Endothelial cell of umbilical vein (primary cell): ENCODE data around the gene BCAR1. TPM values are rescaled to one million over a fixed set of nuclear protein-coding genes. Genes with fewer than 3 reads are reported as not detected.

Source experiments
- BruUV-seq: library from RNA; stranded (reverse); fragments of 400-500 nt; replicated peaks from 2 replicates; lab custom pipeline; 2021; lab: Mats Ljungman, UMichigan
- CTCF ChIA-PET: fragments of 300-600, 350-600 bp; sonication (Branson Sonifier 250); formaldehyde crosslinking; loops from one replicate; lab custom pipeline; 2021; ENCODE audit warnings: antibody characterized with exemption, inconsistent platforms; lab: Charles Lee
- POLR2A ChIA-PET: fragments of 300-600, 350-600 bp; sonication (Branson Sonifier 250); formaldehyde crosslinking; loops from one replicate; lab custom pipeline; 2021; ENCODE audit warnings: antibody characterized with exemption, inconsistent platforms; lab: Charles Lee
- DNase-seq: peaks from one replicate; pipeline ENCODE4 v3.0.0-alpha.2; 2011; ENCODE audit warnings: low read depth, low spot score
- FAIRE-seq: peaks from 2 replicates; lab custom pipeline; 2011; peaks lifted over from hg19 to GRCh38; lab: Jason Lieb, UNC
- H2AFZ ChIP-seq: 2 replicates; pipeline ENCODE4 v1.6.0; 2012; ENCODE audit warnings: low read depth, low read length, control low read depth, inconsistent platforms
- H3K27ac ChIP-seq: 2 replicates; pipeline ENCODE4 v1.5.1; 2011; ENCODE audit warnings: low read depth, mild to moderate bottlenecking, control low read depth, low read length, moderate library complexity; ENCODE audit not compliant: insufficient read depth
- H3K27me3 ChIP-seq, 2 experiments: 2 replicates each; pipeline versions ENCODE4 v1.6.0 to v1.6.1; 2011; ENCODE audit warnings: low read length in 2 of 2, mixed read lengths in 1 of 2; ENCODE audit not compliant: control insufficient read depth in 2 of 2, insufficient read depth in 2 of 2
- H3K36me3 ChIP-seq, 2 experiments: 2 replicates in 1 of 2; 3 replicates in 1 of 2; pipeline ENCODE4 v1.5.1; 2011; ENCODE audit warnings: low read length in 2 of 2, mild to moderate bottlenecking in 1 of 2, moderate library complexity in 1 of 2; ENCODE audit not compliant: control insufficient read depth in 2 of 2, insufficient read depth in 2 of 2; ENCODE audit errors: extremely low read depth in 1 of 2
- H3K4me1 ChIP-seq: 3 replicates; pipeline ENCODE4 v1.5.1; 2011; ENCODE audit warnings: mild to moderate bottlenecking, low read length; ENCODE audit not compliant: control insufficient read depth, insufficient read depth; ENCODE audit errors: extremely low read depth
- H3K4me2 ChIP-seq: 2 replicates; pipeline ENCODE4 v1.6.1; 2011; ENCODE audit warnings: low read length, control low read depth, mixed read lengths; ENCODE audit not compliant: insufficient read depth
- H3K4me3 ChIP-seq, 3 experiments: fragments of 200-600 bp in 1 of 3; sonication (generic), shearing (Covaris generic) in 1 of 3; replicated peaks in 1 of 3; 2 replicates each; pipeline ENCODE4 v1.5.1; 2011 to 2016; ENCODE audit warnings: control low read depth in 3 of 3, low read length in 3 of 3, mild to moderate bottlenecking in 2 of 3, inconsistent platforms in 1 of 3, low read depth in 1 of 3, moderate library complexity in 1 of 3; ENCODE audit not compliant: insufficient read depth in 1 of 3
- H3K79me2 ChIP-seq: 2 replicates; pipeline ENCODE4 v1.6.0; 2012; ENCODE audit warnings: low read length, inconsistent platforms; ENCODE audit not compliant: control insufficient read depth, insufficient read depth
- H3K9ac ChIP-seq: replicated peaks from 2 replicates; pipeline ENCODE3; 2011; ENCODE audit warnings: low read length, control low read depth; ENCODE audit not compliant: insufficient read depth; ENCODE audit errors: extremely low read depth
- H3K9me1 ChIP-seq: replicated peaks from 3 replicates; pipeline ENCODE4 v1.6.0; 2011; ENCODE audit warnings: mild to moderate bottlenecking, low read length; ENCODE audit not compliant: control insufficient read depth, insufficient read depth; ENCODE audit errors: extremely low read depth
- H3K9me3 ChIP-seq: replicated peaks from 2 replicates; pipeline ENCODE4 v1.5.1; 2012; ENCODE audit warnings: low read length, inconsistent platforms; ENCODE audit not compliant: control insufficient read depth, insufficient read depth
- H4K20me1 ChIP-seq: replicated peaks from 2 replicates; pipeline ENCODE3; 2011; ENCODE audit warnings: mild to moderate bottlenecking, low read length; ENCODE audit not compliant: control insufficient read depth, insufficient read depth; ENCODE audit errors: extremely low read depth
- GATA2 ChIP-seq: IDR thresholded peaks from 2 replicates; pipeline ENCODE4 v1.7.0; 2011; ENCODE audit warnings: low read depth, mild to moderate bottlenecking, moderate library complexity, mixed read lengths, low read length; ENCODE audit not compliant: insufficient read length, insufficient read depth
- JUN ChIP-seq: IDR thresholded peaks from 2 replicates; pipeline ENCODE4 v1.6.1; 2011; ENCODE audit warnings: borderline replicate concordance, low read depth; ENCODE audit not compliant: insufficient read length, insufficient read depth
- MYC ChIP-seq: IDR thresholded peaks from one replicate; pipeline ENCODE4 v1.6.1; 2011; ENCODE audit warnings: mild to moderate bottlenecking, low read depth, low read length
- POLR2A ChIP-seq: IDR thresholded peaks from 2 replicates; pipeline ENCODE4 v1.6.1; 2012; ENCODE audit warnings: low read depth, mild to moderate bottlenecking, control low read depth, low read length
- POLR2AphosphoS5 ChIP-seq: IDR thresholded peaks from 2 replicates; pipeline ENCODE4 v1.6.1; 2012; ENCODE audit warnings: low read depth, mild to moderate bottlenecking, control low read depth, low read length, moderate library complexity; ENCODE audit not compliant: insufficient read depth
- dilution Hi-C: fragments of 300-500 bp; cut with MboI; formaldehyde crosslinking; loops from one replicate; pipeline ENCODE4 v1.15.0; 2019; ENCODE audit warnings: low sequenced_read_pairs; ENCODE audit not compliant: extremely low pct_ligation_motif_present
- intact Hi-C: fragments of 100-400 bp; cut with micrococcal nuclease; formaldehyde crosslinking; loops from one replicate; pipeline ENCODE4 v1.10.0; 2022
- polyA plus RNA-seq, 4 experiments: library from polyadenylated mRNA; depleted of rRNA in 3 of 4; stranded (reverse) in 3 of 4; unstranded in 1 of 4; fragments of >200 nt; gene quantifications; 2 replicates each; pipeline versions ENCODE4 v1.2.1 to v1.2.3, GENCODE V29; 2011 to 2012; ENCODE audit warnings: missing spikeins in 1 of 4
- total RNA-seq: library from RNA; stranded (reverse); gene quantifications from 2 replicates; pipeline ENCODE4 v1.2.3, GENCODE V29; 2021
- TF ChIP-seq, protein P1 (sequence below): IDR thresholded peaks from 2 replicates; pipeline ENCODE4 v1.6.1; 2011; ENCODE audit not compliant: insufficient read depth, insufficient read length

The BCAR1 gene
- total and polyA plus RNA-seq, 2 donors (not counting 3 experiments of a cell fraction or from before 2014, with no cell fraction given) = 171 to 267 TPM

DNA sequence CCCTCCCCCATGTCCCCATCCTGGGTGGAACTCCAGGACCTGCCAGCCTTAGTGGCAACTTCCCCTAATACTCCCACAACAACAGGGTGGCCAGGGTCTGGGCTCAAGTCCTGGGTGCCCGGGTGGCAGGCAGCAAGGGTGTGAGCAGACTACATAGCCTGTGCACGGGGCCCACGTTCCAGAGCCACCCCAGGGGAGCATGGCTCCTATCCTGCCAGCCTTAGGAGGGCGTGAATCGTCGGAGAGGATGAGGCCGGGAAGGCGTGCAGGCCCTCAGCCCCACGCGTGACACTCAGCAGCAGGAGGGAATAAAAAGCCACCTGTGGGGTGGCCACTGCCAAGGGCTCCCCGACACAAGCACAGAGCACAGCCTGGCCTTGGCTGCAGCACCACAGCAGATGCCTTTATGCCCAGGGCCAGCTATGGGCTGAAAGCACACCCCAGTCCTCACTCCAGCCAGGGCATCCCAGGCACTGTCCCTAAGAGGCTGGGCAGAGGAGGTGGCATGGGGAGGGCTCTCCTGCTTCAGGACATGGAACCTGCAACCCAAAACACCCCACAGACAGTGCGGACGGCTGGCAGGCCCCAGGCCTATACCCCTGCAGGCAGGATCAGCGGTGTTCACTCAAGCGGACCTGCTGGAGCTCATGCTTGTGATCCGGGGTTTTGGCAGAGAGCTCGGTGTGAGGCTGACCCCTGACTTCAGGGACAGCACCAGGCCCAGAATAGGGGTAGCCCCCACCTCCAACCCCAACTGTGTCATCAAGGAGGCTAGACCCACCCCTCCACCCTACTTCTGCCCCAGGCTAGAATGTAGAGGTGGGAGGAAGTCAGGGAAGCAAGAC lies 2.7 kb downstream of the BCAR1 start:
- peaks cover 91% of the 10 kb centered on the region for H3K79me2 ChIP-seq
- H3K9me1 ChIP-seq = no peaks in the 10 kb centered on the region
- intact Hi-C loops (no loop called here), dilution Hi-C loops (no loop called here)
- H3K36me3 ChIP-seq = peaks cover 0 to 3% of the 10 kb centered on the region in 2 experiments
- H3K4me1 ChIP-seq = peaks cover 78% of the 10 kb centered on the region
- H3K27ac ChIP-seq = peak overlapping the region; percentile 92
- POLR2A ChIA-PET = no interaction called here
- no peaks in the 10 kb centered on the region for H4K20me1 ChIP-seq
- peak overlapping the region; percentile 50 to 83 (median 80) for H3K4me3 ChIP-seq
- TF ChIP-seq MYC (no peak), POLR2A (peak; percentile 51), POLR2AphosphoS5 (peak; percentile 28)
- peak overlapping the region; percentile 76 for H3K4me2 ChIP-seq
- H3K27me3 ChIP-seq = no peaks in the 10 kb centered on the region
- no TSS peak for BruUV-seq
- no peak for DNase-seq
- FAIRE-seq = peak; percentile 50
- H2AFZ ChIP-seq = no peak overlapping the region
- no peaks in the 10 kb centered on the region for H3K9me3 ChIP-seq
- CTCF ChIA-PET = interaction anchor here (0.7 to 8.4 kb wide), 9 partner anchors 12 to 141 kb away, joined by 3 to 48 read pairs (median 4); no protein-coding TSS in a partner anchor
- peak overlapping the region; percentile 87 for H3K9ac ChIP-seq

DNA sequence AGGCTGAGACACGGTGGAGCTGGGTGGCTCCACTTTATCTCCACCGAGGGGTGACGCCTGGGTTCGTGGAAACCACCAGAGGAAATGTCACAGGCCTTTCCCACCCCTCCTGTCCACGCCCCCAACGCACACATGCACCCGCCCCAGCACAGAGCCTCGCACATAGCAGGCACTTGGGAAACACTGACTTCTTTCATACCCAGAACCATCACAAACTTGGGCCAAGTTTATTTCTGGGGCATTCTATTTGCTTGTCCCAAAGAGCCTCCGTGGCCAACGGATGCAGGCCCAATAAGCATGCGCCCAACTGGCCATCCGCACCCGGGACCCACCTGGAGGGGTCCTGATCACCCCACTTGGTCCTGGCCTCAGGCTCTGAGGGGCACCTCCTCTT lies 3.3 kb downstream of the BCAR1 start:
- Histone ChIP-seq H3K79me2 (peaks cover 91% of the 10 kb centered on the region), H3K36me3 (peaks cover 0 to 3% of the 10 kb centered on the region in 2 experiments), H3K9ac (peak overlapping the region; percentile 87), H3K4me3 (peak overlapping the region in 2 of 3 experiments; percentile 13 to 50), H3K4me2 (peak overlapping the region; percentile 76), H3K4me1 (peaks cover 78% of the 10 kb centered on the region), H3K27ac (peak overlapping the region; percentile 92), H3K27me3 (no peaks in the 10 kb centered on the region), H4K20me1 (no peaks in the 10 kb centered on the region), H3K9me3 (no peaks in the 10 kb centered on the region), H2AFZ (no peak overlapping the region), H3K9me1 (no peaks in the 10 kb centered on the region)
- dilution Hi-C loops (no loop called here), intact Hi-C loops (no loop called here)
- DNase-seq = no peak
- POLR2A ChIA-PET = no interaction called here
- peak; percentile 66 for FAIRE-seq
- BruUV-seq = no TSS peak
- CTCF ChIA-PET = interaction anchor here (0.7 to 4.0 kb wide), 9 partner anchors 13 to 141 kb away, joined by 3 to 26 read pairs (median 3); no protein-coding TSS in a partner anchor
- TF ChIP-seq JUN (no peak), GATA2 (no peak)
- TF ChIP-seq, protein P1, sequence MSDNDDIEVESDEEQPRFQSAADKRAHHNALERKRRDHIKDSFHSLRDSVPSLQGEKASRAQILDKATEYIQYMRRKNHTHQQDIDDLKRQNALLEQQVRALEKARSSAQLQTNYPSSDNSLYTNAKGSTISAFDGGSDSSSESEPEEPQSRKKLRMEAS = no peak
